CD4-positive, alpha-beta T cell (primary cell): ENCODE data around the gene LRP6. TPM values are rescaled to one million over a fixed set of nuclear protein-coding genes. Genes with fewer than 3 reads are reported as not detected.

Experiments
- ATAC-seq: fragments of 200-7000 bp; cut with Tn5 transposase; one replicate; pipeline ENCODE4 v1.10.0; 2022; ENCODE audit warnings: mild to moderate bottlenecking; ENCODE audit not compliant: poor library complexity
- CTCF ChIA-PET: fragments of 350-600 bp; sonication (Branson Sonifier 250); formaldehyde crosslinking; loops from one replicate; lab custom pipeline; 2021; ENCODE audit warnings: antibody characterized with exemption, inconsistent platforms; lab: Charles Lee
- POLR2A ChIA-PET: fragments of 350-600 bp; sonication (Branson Sonifier 250); formaldehyde crosslinking; loops from one replicate; lab custom pipeline; 2021; ENCODE audit warnings: antibody characterized with exemption, inconsistent platforms; lab: Charles Lee
- DNase-seq, 14 experiments: peaks; one replicate each; pipeline ENCODE4 v3.0.0-alpha.2; 2013 to 2020; ENCODE audit warnings: mixed read lengths in 2 of 14
- H3K27ac ChIP-seq, 2 donors: one replicate each; pipeline versions ENCODE4 v1.5.1 to v1.7.0; 2013; ENCODE audit warnings: low read length in 2 of 2, low read depth in 1 of 2, mild to moderate bottlenecking in 1 of 2
- H3K27me3 ChIP-seq, 2 experiments: 1 replicate in 1 of 2; 2 replicates in 1 of 2; pipeline versions ENCODE4 v1.6.1 to v1.7.0; 2013; ENCODE audit warnings: low read length in 2 of 2, control low read depth in 1 of 2, mild to moderate bottlenecking in 1 of 2, moderate library complexity in 1 of 2; ENCODE audit not compliant: insufficient read depth in 2 of 2, control insufficient read depth in 1 of 2
- H3K36me3 ChIP-seq: one replicate; pipeline ENCODE4 v1.6.1; 2013; ENCODE audit warnings: low read length, control low read depth; ENCODE audit not compliant: insufficient read depth
- H3K4me1 ChIP-seq: one replicate; pipeline ENCODE4 v1.6.1; 2013; ENCODE audit warnings: low read length, control low read depth; ENCODE audit not compliant: insufficient read depth
- H3K4me3 ChIP-seq: one replicate; pipeline ENCODE4 v1.5.1; 2013; ENCODE audit warnings: mild to moderate bottlenecking, low read length, moderate library complexity
- H3K9me3 ChIP-seq, 2 experiments: 1 replicate in 1 of 2; 2 replicates in 1 of 2; pipeline versions ENCODE4 v1.6.1 to v1.7.0; 2013; ENCODE audit warnings: low read length in 2 of 2, mild to moderate bottlenecking in 2 of 2, control low read depth in 1 of 2, moderate library complexity in 1 of 2; ENCODE audit not compliant: control insufficient read depth in 1 of 2, insufficient read depth in 1 of 2
- H3K27ac Mint-ChIP-seq: one replicate; pipeline ENCODE4 v1.8.0; 2020; ENCODE audit warnings: mixed read lengths
- H3K27me3 Mint-ChIP-seq: one replicate; pipeline ENCODE4 v1.8.0; 2021; ENCODE audit warnings: mixed read lengths
- H3K36me3 Mint-ChIP-seq: one replicate; pipeline ENCODE4 v1.8.0; 2021; ENCODE audit warnings: low read depth, mixed read lengths
- H3K4me1 Mint-ChIP-seq: one replicate; pipeline ENCODE4 v1.8.0; 2021; ENCODE audit warnings: low read depth, mixed read lengths
- H3K4me3 Mint-ChIP-seq: one replicate; pipeline ENCODE4 v1.8.0; 2020; ENCODE audit warnings: mild to moderate bottlenecking, mixed read lengths
- H3K9me3 Mint-ChIP-seq: one replicate; pipeline ENCODE4 v1.8.0; 2020; ENCODE audit warnings: mixed read lengths
- intact Hi-C, 2 experiments: fragments of 100-400 bp; cut with DNase I in 1 of 2; cut with micrococcal nuclease in 1 of 2; formaldehyde crosslinking; loops; one replicate each; pipeline versions ENCODE4 v1.15.1 to v1.9.0; 2023 to 2025; cut with DNase I, micrococcal nuclease
- total RNA-seq, 174 experiments: library from RNA in 2 of 174; stranded (reverse) in 2 of 174; gene quantifications; one replicate each; pipeline ENCODE4 v1.2.3 and lab custom pipeline; 2021 to 2026
- TF ChIP-seq, protein P1 (sequence below): fragments of 200-600 bp; IDR thresholded peaks from one replicate; pipeline ENCODE4 v1.8.0; 2022; ENCODE audit warnings: antibody characterized with exemption, mild to moderate bottlenecking

Gene LRP6
- total RNA-seq, 2 experiments from 2014 or later = 5.2 to 6.8 TPM

DNA sequence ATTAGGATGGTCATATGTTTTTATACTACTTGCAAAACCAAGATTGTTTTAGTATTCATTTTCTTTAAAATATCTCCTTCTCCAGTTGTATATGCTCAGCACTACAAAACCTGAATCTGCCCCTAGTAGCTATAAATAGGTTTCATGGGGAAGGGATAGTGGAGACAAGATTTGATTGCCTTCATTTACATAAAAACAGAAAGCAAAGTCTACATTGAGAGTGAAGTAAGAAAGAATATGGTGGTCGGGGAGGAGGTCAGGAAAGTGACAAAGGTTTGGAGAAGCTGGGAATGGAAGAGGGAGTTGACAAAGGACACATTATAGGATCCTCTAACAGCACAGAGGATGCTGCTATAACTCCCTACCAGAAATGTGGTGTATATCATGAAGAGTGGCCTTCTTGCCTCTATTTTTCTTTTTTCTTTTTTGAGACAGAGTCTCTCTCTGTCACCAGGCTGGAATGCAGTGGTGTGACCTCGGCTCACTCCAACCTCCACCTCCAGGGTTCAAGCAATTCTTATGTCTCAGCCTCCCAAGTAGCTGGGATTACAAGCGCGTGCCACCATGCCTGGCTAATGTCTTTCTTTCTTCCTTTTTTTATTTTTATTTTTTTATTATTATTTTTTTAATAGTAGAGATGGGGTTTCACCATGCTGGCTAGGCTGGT, 6.6 kb upstream of the LRP6 start:
- Histone ChIP-seq H3K4me1 (no peaks in the 10 kb centered on the region), H3K27ac (no peak overlapping the region), H3K27me3 (no peaks in the 10 kb centered on the region), H3K9me3 (peaks cover 0 to 9% of the 10 kb centered on the region in 2 experiments), H3K36me3 (no peaks in the 10 kb centered on the region), H3K4me3 (no peak overlapping the region)
- POLR2A ChIA-PET = no interaction called here
- CTCF ChIA-PET = no interaction called here
- Mint-ChIP-seq H3K27me3 (no peaks in the 10 kb centered on the region), H3K9me3 (peaks cover 4% of the 10 kb centered on the region), H3K4me3 (no peak overlapping the region), H3K36me3 (no peaks in the 10 kb centered on the region), H3K4me1 (no peaks in the 10 kb centered on the region), H3K27ac (no peak overlapping the region)
- DNase-seq = no peak
- TF ChIP-seq, protein P1, sequence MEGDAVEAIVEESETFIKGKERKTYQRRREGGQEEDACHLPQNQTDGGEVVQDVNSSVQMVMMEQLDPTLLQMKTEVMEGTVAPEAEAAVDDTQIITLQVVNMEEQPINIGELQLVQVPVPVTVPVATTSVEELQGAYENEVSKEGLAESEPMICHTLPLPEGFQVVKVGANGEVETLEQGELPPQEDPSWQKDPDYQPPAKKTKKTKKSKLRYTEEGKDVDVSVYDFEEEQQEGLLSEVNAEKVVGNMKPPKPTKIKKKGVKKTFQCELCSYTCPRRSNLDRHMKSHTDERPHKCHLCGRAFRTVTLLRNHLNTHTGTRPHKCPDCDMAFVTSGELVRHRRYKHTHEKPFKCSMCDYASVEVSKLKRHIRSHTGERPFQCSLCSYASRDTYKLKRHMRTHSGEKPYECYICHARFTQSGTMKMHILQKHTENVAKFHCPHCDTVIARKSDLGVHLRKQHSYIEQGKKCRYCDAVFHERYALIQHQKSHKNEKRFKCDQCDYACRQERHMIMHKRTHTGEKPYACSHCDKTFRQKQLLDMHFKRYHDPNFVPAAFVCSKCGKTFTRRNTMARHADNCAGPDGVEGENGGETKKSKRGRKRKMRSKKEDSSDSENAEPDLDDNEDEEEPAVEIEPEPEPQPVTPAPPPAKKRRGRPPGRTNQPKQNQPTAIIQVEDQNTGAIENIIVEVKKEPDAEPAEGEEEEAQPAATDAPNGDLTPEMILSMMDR = no peak
- ATAC-seq = no peak
- intact Hi-C loops = no loop called here

DNA sequence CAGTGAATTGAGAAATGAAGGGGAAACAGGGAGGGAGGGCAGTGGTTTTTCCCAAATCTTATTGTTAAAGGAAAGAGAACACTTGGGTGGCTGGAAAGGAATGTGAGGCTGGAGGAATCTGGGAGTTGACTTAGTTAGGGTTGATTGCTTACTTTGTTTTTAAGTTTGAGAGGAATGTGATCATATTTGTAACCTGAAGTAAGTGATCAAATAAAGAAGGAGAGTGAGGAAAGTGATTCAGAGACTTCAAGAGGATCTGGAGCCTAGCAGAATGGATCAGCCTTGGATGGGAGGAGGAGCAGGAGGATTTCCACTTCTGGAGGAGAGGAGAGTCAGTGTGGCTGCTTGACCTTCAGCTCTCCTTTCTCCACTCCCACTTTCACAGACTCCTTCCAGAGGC, 6.0 kb upstream of the LRP6 start:
- Mint-ChIP-seq H3K4me1 (no peaks in the 10 kb centered on the region), H3K9me3 (peaks cover 3% of the 10 kb centered on the region), H3K4me3 (no peak overlapping the region), H3K27ac (no peak overlapping the region), H3K27me3 (no peaks in the 10 kb centered on the region), H3K36me3 (no peaks in the 10 kb centered on the region)
- ChIA-PET POLR2A (no interaction called here), CTCF (interaction anchor here (0.6 kb wide), 1 partner anchor 407 kb away, joined by 3 read pairs; no protein-coding TSS in a partner anchor)
- H3K27me3 ChIP-seq = no peaks in the 10 kb centered on the region
- no peak for DNase-seq
- no peaks in the 10 kb centered on the region for H3K36me3 ChIP-seq
- no peaks in the 10 kb centered on the region for H3K4me1 ChIP-seq
- intact Hi-C loops = no loop called here
- TF ChIP-seq, protein P1 = no peak
- no peak for ATAC-seq
- H3K27ac ChIP-seq = no peak overlapping the region
- H3K9me3 ChIP-seq = peaks cover 0 to 6% of the 10 kb centered on the region in 2 experiments
- no peak overlapping the region for H3K4me3 ChIP-seq

DNA sequence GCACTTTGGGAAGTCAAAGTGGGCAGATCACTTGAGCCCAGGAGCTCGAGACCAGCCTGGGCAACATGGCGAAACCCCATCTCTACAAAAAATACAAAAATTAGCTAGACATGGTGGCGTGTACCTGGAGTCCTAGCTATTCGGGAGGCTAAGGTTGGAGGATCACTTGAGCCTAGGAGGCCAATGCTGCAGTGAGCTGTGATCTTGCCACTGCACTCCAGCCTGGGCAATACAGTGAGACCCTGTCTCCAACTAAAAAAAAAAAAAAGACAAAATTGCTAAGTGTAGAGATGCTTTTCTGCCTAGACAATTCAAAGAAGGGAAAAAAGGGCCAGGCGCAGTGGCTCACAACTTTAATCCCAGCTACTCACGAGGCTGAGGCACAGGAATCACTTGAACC, 3.4 kb upstream of the LRP6 start:
- H3K4me1 ChIP-seq = peaks cover 16% of the 10 kb centered on the region
- no peak overlapping the region for H3K4me3 Mint-ChIP-seq
- peaks cover 8% of the 10 kb centered on the region for H3K36me3 Mint-ChIP-seq
- H3K27ac Mint-ChIP-seq = no peak overlapping the region
- no peaks in the 10 kb centered on the region for H3K27me3 Mint-ChIP-seq
- H3K9me3 ChIP-seq = no peaks in the 10 kb centered on the region
- no peaks in the 10 kb centered on the region for H3K36me3 ChIP-seq
- H3K27me3 ChIP-seq = peaks cover 0 to 4% of the 10 kb centered on the region in 2 experiments
- ChIA-PET CTCF (interaction anchor here (0.7 kb wide), 1 partner anchor 56 kb away, joined by 3 read pairs; no protein-coding TSS in a partner anchor), POLR2A (no interaction called here)
- peaks cover 9% of the 10 kb centered on the region for H3K4me1 Mint-ChIP-seq
- intact Hi-C loops = no loop called here
- no peak overlapping the region for H3K4me3 ChIP-seq
- TF ChIP-seq, protein P1 = no peak
- no peak for DNase-seq
- H3K9me3 Mint-ChIP-seq = no peaks in the 10 kb centered on the region
- H3K27ac ChIP-seq = no peak overlapping the region
- no peak for ATAC-seq
